GM23338 (cell line): ENCODE measurements around the gene UST. TPM values are rescaled to one million over a fixed set of nuclear protein-coding genes. Genes with fewer than 3 reads are reported as not detected.

ENCODE experiments used
- ATAC-seq: fragments of 200-7000 bp; cut with Tn5 transposase; 3 replicates; pipeline ENCODE4 v1.9.1; 2020
- DNase-seq: peaks from one replicate; pipeline ENCODE4 v3.0.0-alpha.2; 2015; ENCODE audit warnings: low spot score
- H2AFZ ChIP-seq: fragments of 200-600 bp; sonication (generic); 2 replicates; pipeline ENCODE4 v1.8.0; 2016; ENCODE audit warnings: antibody characterized with exemption, mild to moderate bottlenecking, moderate library complexity
- H3F3A ChIP-seq: fragments of 200-600 bp; sonication (generic); replicated peaks from 2 replicates; pipeline ENCODE4 v1.8.0; 2017; ENCODE audit warnings: antibody characterized with exemption, mixed run types, low read depth
- H3K27ac ChIP-seq: fragments of 200-600 bp; sonication (generic); 2 replicates; pipeline ENCODE4 v1.6.1; 2016; ENCODE audit warnings: low read depth
- H3K27me3 ChIP-seq: fragments of 200-600 bp; sonication (generic); 2 replicates; pipeline ENCODE4 v1.8.0; 2016; ENCODE audit warnings: mild to moderate bottlenecking, mixed run types, moderate library complexity; ENCODE audit not compliant: insufficient read depth
- H3K36me3 ChIP-seq: fragments of 200-600 bp; sonication (generic); 2 replicates; pipeline ENCODE4 v1.8.0; 2016; ENCODE audit warnings: mild to moderate bottlenecking; ENCODE audit not compliant: insufficient read depth
- H3K4me1 ChIP-seq: fragments of 200-600 bp; sonication (generic); 2 replicates; pipeline ENCODE4 v1.8.0; 2016; ENCODE audit warnings: mild to moderate bottlenecking, moderate library complexity; ENCODE audit not compliant: insufficient read depth
- H3K4me2 ChIP-seq: fragments of 200-600 bp; sonication (generic); 2 replicates; pipeline ENCODE4 v1.7.1; 2017; ENCODE audit warnings: mixed run types
- H3K4me3 ChIP-seq: fragments of 200-600 bp; sonication (generic); 2 replicates; pipeline ENCODE4 v1.6.1; 2016; ENCODE audit warnings: mixed run types
- H3K79me2 ChIP-seq: fragments of 200-600 bp; sonication (generic); replicated peaks from 2 replicates; pipeline ENCODE4 v1.8.0; 2017; ENCODE audit warnings: mild to moderate bottlenecking; ENCODE audit not compliant: insufficient read depth
- H3K9me2 ChIP-seq: fragments of 200-600 bp; sonication (generic); 2 replicates; pipeline ENCODE4 v1.8.0; 2017; ENCODE audit not compliant: insufficient read depth
- H4K20me1 ChIP-seq: fragments of 200-600 bp; sonication (generic); replicated peaks from 2 replicates; pipeline ENCODE4 v1.8.0; 2017; ENCODE audit warnings: mild to moderate bottlenecking; ENCODE audit not compliant: insufficient read depth
- H3K27ac Mint-ChIP-seq: 2 replicates; pipeline ENCODE4 v1.8.0; 2020; ENCODE audit warnings: inconsistent platforms, mild to moderate bottlenecking, moderate library complexity, mixed read lengths
- H3K27me3 Mint-ChIP-seq: 3 replicates; pipeline ENCODE4 v1.8.0; 2022; ENCODE audit warnings: low read depth, mild to moderate bottlenecking, moderate library complexity, mixed read lengths, inconsistent platforms; ENCODE audit not compliant: insufficient read depth, poor library complexity
- H3K36me3 Mint-ChIP-seq: 3 replicates; pipeline ENCODE4 v1.8.0; 2021; ENCODE audit warnings: low read depth, mild to moderate bottlenecking, inconsistent platforms, moderate library complexity, mixed read lengths
- H3K4me1 Mint-ChIP-seq: 3 replicates; pipeline ENCODE4 v1.8.0; 2020; ENCODE audit warnings: mild to moderate bottlenecking, inconsistent platforms, mixed read lengths
- H3K4me3 Mint-ChIP-seq: 3 replicates; pipeline ENCODE4 v1.8.0; 2021; ENCODE audit warnings: moderate library complexity, mild to moderate bottlenecking, inconsistent platforms, mixed read lengths
- H3K9me3 Mint-ChIP-seq: 3 replicates; pipeline ENCODE4 v1.8.0; 2020; ENCODE audit warnings: moderate library complexity, mild to moderate bottlenecking, inconsistent platforms, mixed read lengths
- CREB1 ChIP-seq: fragments of 250-450 bp; sonication (Bioruptor Pico); IDR thresholded peaks from 2 replicates; pipeline ENCODE4 v1.5.0; 2020; ENCODE audit warnings: low read depth, mild to moderate bottlenecking, moderate library complexity
- ETS1 ChIP-seq: IDR thresholded peaks from 2 replicates; pipeline ENCODE4 v1.6.1; 2016; ENCODE audit warnings: antibody characterized with exemption
- EZH2 ChIP-seq: fragments of 200-600 bp; sonication (generic); IDR thresholded peaks from one replicate; pipeline ENCODE4 v1.8.0; 2017; ENCODE audit warnings: antibody characterized with exemption, mild to moderate bottlenecking, low read depth; ENCODE audit not compliant: unreplicated experiment
- EZH2phosphoT487 ChIP-seq: fragments of 200-600 bp; sonication (generic); IDR thresholded peaks from one replicate; pipeline ENCODE4 v1.8.1; 2018; ENCODE audit warnings: antibody characterized with exemption; ENCODE audit not compliant: unreplicated experiment
- JUNB ChIP-seq: IDR thresholded peaks from one replicate; pipeline ENCODE4 v1.6.1; 2016; ENCODE audit warnings: antibody characterized with exemption; ENCODE audit not compliant: unreplicated experiment
- NANOG ChIP-seq: IDR thresholded peaks from 2 replicates; pipeline ENCODE4 v1.6.1; 2016; ENCODE audit warnings: antibody characterized with exemption, borderline replicate concordance
- POLR2AphosphoS5 ChIP-seq: IDR thresholded peaks from 2 replicates; pipeline ENCODE4 v1.6.1; 2016; ENCODE audit warnings: antibody characterized with exemption, low read depth
- REST ChIP-seq: IDR thresholded peaks from one replicate; pipeline ENCODE4 v1.6.1; 2018; ENCODE audit warnings: antibody characterized with exemption; ENCODE audit not compliant: unreplicated experiment
- STAT1 ChIP-seq: IDR thresholded peaks from one replicate; pipeline ENCODE4 v1.6.1; 2016; ENCODE audit warnings: antibody characterized with exemption; ENCODE audit not compliant: unreplicated experiment
- ZNF114 ChIP-seq: fragments of 250-450 bp; sonication (Bioruptor Pico); IDR thresholded peaks from 2 replicates; pipeline ENCODE4 v1.5.0; 2020; ENCODE audit warnings: mild to moderate bottlenecking, moderate library complexity
- ZNF331 ChIP-seq: fragments of 250-450 bp; sonication (Bioruptor Pico); IDR thresholded peaks from 2 replicates; pipeline ENCODE4 v1.5.0; 2020; ENCODE audit warnings: low read depth, mild to moderate bottlenecking, moderate library complexity
- ZNF462 ChIP-seq: fragments of 250-450 bp; sonication (Bioruptor Pico); IDR thresholded peaks from 2 replicates; pipeline ENCODE4 v1.5.0; 2020; ENCODE audit warnings: mild to moderate bottlenecking, moderate library complexity
- polyA plus RNA-seq: library from polyadenylated mRNA; unstranded; fragments of >200 nt; fragmentation: Nextera tagmentation; extraction: Ambion mirVana; gene quantifications from 2 replicates; pipeline ENCODE4 v1.2.1, GENCODE V29; 2016
- total RNA-seq: library from RNA; depleted of rRNA; stranded (reverse); fragments of >200 nt; shearing (Covaris generic); gene quantifications from 2 replicates; pipeline ENCODE4 v1.2.3, GENCODE V29; 2014

Gene UST
- total and polyA plus RNA-seq, 2 experiments from 2014 or later, result 12.6 to 33.0 TPM

- no peak for TF ChIP-seq EZH2
- no peak for TF ChIP-seq ETS1
Measured at GRCh38 chr6:148822819-148823218, 76.0 kb downstream of the UST start (continued).

GRCh38 chr6:148824291-148824690, 77.5 kb downstream of the UST start:
- no peak overlapping the region for H3K27ac ChIP-seq
- H3K79me2 ChIP-seq, result peaks cover 96% of the 10 kb centered on the region
- no peak overlapping the region for H3K4me3 ChIP-seq
- peaks cover 9% of the 10 kb centered on the region for H3K27me3 Mint-ChIP-seq
- peaks cover 48% of the 10 kb centered on the region for H3K4me1 Mint-ChIP-seq
- no peaks in the 10 kb centered on the region for H3K36me3 ChIP-seq
- ATAC-seq (no peak), DNase-seq (no peak)
- H3K27ac Mint-ChIP-seq, result no peak overlapping the region
- H3K9me3 Mint-ChIP-seq, result peaks cover 3% of the 10 kb centered on the region; the same call in 2 of the 3 replicates
- no peak overlapping the region for H3K4me3 Mint-ChIP-seq
- H3K4me1 ChIP-seq, result peaks cover 25% of the 10 kb centered on the region
- peaks cover 22% of the 10 kb centered on the region for H3K36me3 Mint-ChIP-seq
- H4K20me1 ChIP-seq, result 0 out of 2 replicates have a peak, but pooled peaks cover 4% of the 10 kb centered on the region
- no peaks in the 10 kb centered on the region; the same call in 1 of the 2 replicates for H3K9me2 ChIP-seq
- H3K27me3 ChIP-seq, result no peaks in the 10 kb centered on the region
- no peak overlapping the region for H3K4me2 ChIP-seq
- H2AFZ ChIP-seq, result no peak overlapping the region
- no peaks in the 10 kb centered on the region for H3F3A ChIP-seq
- TF ChIP-seq REST (no peak), EZH2 (no peak), POLR2AphosphoS5 (no peak), ZNF114 (no peak), EZH2phosphoT487 (no peak), ETS1 (no peak), JUNB (no peak), CREB1 (no peak), ZNF331 (no peak), NANOG (no peak), ZNF462 (CRISPR knock-in tag) (no peak), STAT1 (no peak)
